Thyroid gland (tissue), 4 donors: ENCODE data around the gene VWDE. TPM values are rescaled to one million over a fixed set of nuclear protein-coding genes. Genes with fewer than 3 reads are reported as not detected.

Experiments
- DNase-seq, 2 donors: peaks; one replicate each; pipeline ENCODE4 v3.0.0-alpha.2; 2019
- H3K27ac ChIP-seq, 3 donors: fragments of 200-600 bp; sonication (generic); 1 replicate in 2 of 3; 2 replicates in 1 of 3; pipeline ENCODE4 v1.5.1; 2016 to 2019; ENCODE audit warnings: mild to moderate bottlenecking in 1 of 3, moderate library complexity in 1 of 3
- H3K27me3 ChIP-seq: fragments of 200-600 bp; sonication (generic); one replicate; pipeline ENCODE4 v1.5.1; 2019
- H3K36me3 ChIP-seq, 2 donors: fragments of 200-600 bp; sonication (generic); one replicate each; pipeline ENCODE4 v1.5.1; 2016 to 2019
- H3K4me1 ChIP-seq, 2 donors: fragments of 200-600 bp; sonication (generic); one replicate each; pipeline ENCODE4 v1.5.1; 2017 to 2019
- H3K4me3 ChIP-seq, 3 donors: fragments of 200-600 bp; sonication (generic); replicated peaks in 1 of 3; 1 replicate in 2 of 3; 2 replicates in 1 of 3; pipeline ENCODE4 v1.5.1; 2016; ENCODE audit warnings: mild to moderate bottlenecking in 1 of 3
- H3K9me3 ChIP-seq: fragments of 200-600 bp; sonication (generic); one replicate; pipeline ENCODE4 v1.5.1; 2017
- CTCF ChIP-seq, 6 experiments: fragments of 200-600 bp in 3 of 6; fragments of 450-650 bp in 3 of 6; sonication (generic) in 3 of 6; IDR thresholded peaks; one replicate each; pipeline ENCODE4 v1.5.1; 2016 to 2019; ENCODE audit warnings: antibody characterized with exemption in 6 of 6, mild to moderate bottlenecking in 2 of 6, inconsistent platforms in 1 of 6, moderate library complexity in 1 of 6
- POLR2A ChIP-seq, 2 donors: fragments of 450-650 bp; IDR thresholded peaks; one replicate each; pipeline ENCODE4 v1.6.1; 2017; ENCODE audit warnings: antibody characterized with exemption in 2 of 2, mild to moderate bottlenecking in 2 of 2, moderate library complexity in 1 of 2
- WGBS, 2 donors: methylation state at CpG; one replicate each; pipeline ENCODE4 v1.1.5; 2017; 5-methylcytosine and 5-hydroxymethylcytosine counted together
- intact Hi-C: fragments of 100-400 bp; cut with DNase I; formaldehyde crosslinking; loops from one replicate; pipeline ENCODE4 v1.15.1; 2023
- total RNA-seq, 4 donors: library from RNA; depleted of rRNA; stranded (reverse); fragments of >200 nt; gene quantifications; one replicate each; pipeline ENCODE4 v1.2.3, GENCODE V29; 2016

VWDE gene
- total RNA-seq, 4 donors from 2014 or later = 2.7 to 15.1 (median 9.7) TPM

- Histone ChIP-seq H3K4me1 (no peaks in the 10 kb centered on the region), H3K27ac (no peak overlapping the region), H3K27me3 (no peaks in the 10 kb centered on the region), H3K4me3 (no peak overlapping the region), H3K36me3 (no peaks in the 10 kb centered on the region), H3K9me3 (no peaks in the 10 kb centered on the region)
- peak in 1 of 2 donors; percentile 13 for DNase-seq
- WGBS, 2 donors = 35 to 40% methylated on average over 3 of the region's 3 CpGs
- intact Hi-C loops = loop anchor here (10.0 kb wide), 2 partner anchors 258 to 488 kb away; partner anchors contain the start of gene THSD7A
- TF ChIP-seq POLR2A (IDR thresholded peaks at IDR 0.05) = no peak
- TF ChIP-seq CTCF (IDR thresholded peaks at IDR 0.05) = no peak
These were observed 80.8 kb downstream of the VWDE start for GRCh38 chr7:12322903-12323300.

GRCh38 chr7:12322284-12322902 lies 81.3 kb downstream of the VWDE start:
- no peaks in the 10 kb centered on the region for H3K9me3 ChIP-seq
- TF ChIP-seq CTCF (IDR thresholded peaks at IDR 0.05) (peak; percentile 20 to 76 (median 57)), POLR2A (IDR thresholded peaks at IDR 0.05) (no peak)
- no peaks in the 10 kb centered on the region for H3K27me3 ChIP-seq
- peak; percentile 10 to 35 for DNase-seq
- no peak overlapping the region for H3K27ac ChIP-seq
- no peak overlapping the region for H3K4me3 ChIP-seq
- no peaks in the 10 kb centered on the region for H3K4me1 ChIP-seq
- no peaks in the 10 kb centered on the region for H3K36me3 ChIP-seq
- intact Hi-C loops = loop anchor here (10.0 kb wide), 2 partner anchors 258 to 488 kb away; partner anchors contain the start of gene THSD7A
- WGBS, 2 donors = 35 to 40% methylated on average over 5 of the region's 5 CpGs

GRCh38 chr7:12320987-12321647 lies 82.5 kb downstream of the VWDE start:
- no peak overlapping the region for H3K4me3 ChIP-seq
- no peaks in the 10 kb centered on the region for H3K9me3 ChIP-seq
- H3K4me1 ChIP-seq = no peaks in the 10 kb centered on the region
- H3K27me3 ChIP-seq = no peaks in the 10 kb centered on the region
- no peak overlapping the region for H3K27ac ChIP-seq
- intact Hi-C loops = loop anchor here (10.0 kb wide), 2 partner anchors 256 to 486 kb away; partner anchors contain the start of gene THSD7A
- TF ChIP-seq CTCF (IDR thresholded peaks at IDR 0.05) (no peak), POLR2A (IDR thresholded peaks at IDR 0.05) (no peak)
- 89 to 95% methylated on average over 2 of the region's 2 CpGs for WGBS, 2 donors
- no peaks in the 10 kb centered on the region for H3K36me3 ChIP-seq
- no peak for DNase-seq

- WGBS, 2 donors = 65 to 73% methylated on average over 2 of the region's 2 CpGs
- intact Hi-C loops = loop anchor here (10.0 kb wide), 2 partner anchors 256 to 486 kb away; partner anchors contain the start of gene THSD7A
- Histone ChIP-seq H3K27ac (no peak overlapping the region), H3K4me1 (no peaks in the 10 kb centered on the region), H3K27me3 (no peaks in the 10 kb centered on the region), H3K4me3 (no peak overlapping the region), H3K9me3 (no peaks in the 10 kb centered on the region), H3K36me3 (no peaks in the 10 kb centered on the region)
- no peak for TF ChIP-seq CTCF (IDR thresholded peaks at IDR 0.05)
- no peak for TF ChIP-seq POLR2A (IDR thresholded peaks at IDR 0.05)
- no peak for DNase-seq
These were observed 83.3 kb downstream of the VWDE start for GRCh38 chr7:12320241-12320986.
